Measurements from ENCODE around the gene RGS13.

DNA sequence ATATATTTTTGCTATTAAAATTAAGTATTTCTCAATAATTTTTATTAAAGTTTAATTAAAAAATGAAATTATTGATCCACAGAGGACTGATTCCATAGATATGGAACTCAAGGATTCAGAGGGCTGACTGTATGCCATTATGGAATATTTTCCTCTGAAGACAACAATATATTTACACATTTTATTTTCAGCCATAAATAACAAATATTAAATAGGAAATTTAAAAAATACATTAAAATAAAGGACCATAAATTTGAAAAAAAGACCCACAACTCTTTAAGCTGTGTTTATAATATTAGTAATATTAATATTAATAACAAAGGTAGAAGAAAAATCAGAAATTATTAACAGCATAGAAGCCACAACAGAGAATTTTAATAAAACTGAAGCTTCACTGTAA is 18.2 kb downstream of the RGS13 start:
- TF ChIP-seq, protein P1, sequence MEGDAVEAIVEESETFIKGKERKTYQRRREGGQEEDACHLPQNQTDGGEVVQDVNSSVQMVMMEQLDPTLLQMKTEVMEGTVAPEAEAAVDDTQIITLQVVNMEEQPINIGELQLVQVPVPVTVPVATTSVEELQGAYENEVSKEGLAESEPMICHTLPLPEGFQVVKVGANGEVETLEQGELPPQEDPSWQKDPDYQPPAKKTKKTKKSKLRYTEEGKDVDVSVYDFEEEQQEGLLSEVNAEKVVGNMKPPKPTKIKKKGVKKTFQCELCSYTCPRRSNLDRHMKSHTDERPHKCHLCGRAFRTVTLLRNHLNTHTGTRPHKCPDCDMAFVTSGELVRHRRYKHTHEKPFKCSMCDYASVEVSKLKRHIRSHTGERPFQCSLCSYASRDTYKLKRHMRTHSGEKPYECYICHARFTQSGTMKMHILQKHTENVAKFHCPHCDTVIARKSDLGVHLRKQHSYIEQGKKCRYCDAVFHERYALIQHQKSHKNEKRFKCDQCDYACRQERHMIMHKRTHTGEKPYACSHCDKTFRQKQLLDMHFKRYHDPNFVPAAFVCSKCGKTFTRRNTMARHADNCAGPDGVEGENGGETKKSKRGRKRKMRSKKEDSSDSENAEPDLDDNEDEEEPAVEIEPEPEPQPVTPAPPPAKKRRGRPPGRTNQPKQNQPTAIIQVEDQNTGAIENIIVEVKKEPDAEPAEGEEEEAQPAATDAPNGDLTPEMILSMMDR (IDR thresholded peaks at IDR 0.05), result no peak
- TF ChIP-seq POLR2A (IDR thresholded peaks at IDR 0.05; ENCODE audit: low read depth), result no peak
